Ectodermal cell (in vitro differentiated cells): ENCODE data around the gene SNTB2.

Experiments
- H3K27ac ChIP-seq: 2 replicates; pipeline ENCODE4 v1.7.0; 2013; ENCODE audit warnings: mild to moderate bottlenecking, low read depth, low read length; ENCODE audit not compliant: insufficient read depth, poor library complexity, severe bottlenecking
- H3K27me3 ChIP-seq: 2 replicates; pipeline ENCODE4 v1.7.0; 2013; ENCODE audit warnings: mild to moderate bottlenecking, low read length; ENCODE audit not compliant: insufficient read depth, control insufficient read depth, poor library complexity, severe bottlenecking
- H3K36me3 ChIP-seq: one replicate; pipeline ENCODE4 v1.7.0; 2013; ENCODE audit warnings: low read length; ENCODE audit not compliant: control insufficient read depth, insufficient read depth
- H3K4me1 ChIP-seq: one replicate; pipeline ENCODE4 v1.7.0; 2013; ENCODE audit warnings: low read length; ENCODE audit not compliant: control insufficient read depth, insufficient read depth
- H3K4me3 ChIP-seq: 2 replicates; pipeline ENCODE4 v1.7.0; 2013; ENCODE audit warnings: low read depth, low read length, control low read depth; ENCODE audit not compliant: insufficient read depth
- H3K9me3 ChIP-seq: 2 replicates; pipeline ENCODE4 v1.7.0; 2013; ENCODE audit warnings: mild to moderate bottlenecking, low read length, moderate library complexity; ENCODE audit not compliant: control insufficient read depth
- WGBS, 2 experiments: methylation state at CpG; one replicate each; pipeline ENCODE4 v1.1.7; 2013; ENCODE audit warnings: missing lambda C conversion rate in 2 of 2; 5-methylcytosine and 5-hydroxymethylcytosine counted together

The SNTB2 gene

GRCh38 chr16:69160192-69160591 lies 26.8 kb upstream of the SNTB2 start:
- H3K4me3 ChIP-seq: no peak overlapping the region
- H3K27ac ChIP-seq: no peak overlapping the region
- WGBS, 2 experiments: 93 to 94% methylated on average over 1 of the region's 1 CpG
- peaks cover 40% of the 10 kb centered on the region for H3K36me3 ChIP-seq
- H3K9me3 ChIP-seq: no peaks in the 10 kb centered on the region
- H3K27me3 ChIP-seq: no peaks in the 10 kb centered on the region
- H3K4me1 ChIP-seq: no peaks in the 10 kb centered on the region

GRCh38 chr16:69165584-69165983 lies 21.4 kb upstream of the SNTB2 start:
- Histone ChIP-seq H3K36me3 (peaks cover 53% of the 10 kb centered on the region), H3K4me3 (no peak overlapping the region), H3K27ac (no peak overlapping the region), H3K4me1 (no peaks in the 10 kb centered on the region), H3K27me3 (no peaks in the 10 kb centered on the region), H3K9me3 (no peaks in the 10 kb centered on the region)
- 93 to 97% methylated on average over 6 of the region's 6 CpGs for WGBS, 2 experiments

- Histone ChIP-seq H3K9me3 (no peaks in the 10 kb centered on the region), H3K36me3 (peaks cover 50% of the 10 kb centered on the region), H3K27ac (no peak overlapping the region), H3K4me3 (no peak overlapping the region), H3K4me1 (no peaks in the 10 kb centered on the region), H3K27me3 (no peaks in the 10 kb centered on the region)
- 94% methylated on average over 8 of the region's 8 CpGs for WGBS, 2 experiments
Measured at GRCh38 chr16:69166221-69166833, 20.6 kb upstream of the SNTB2 start.

DNA sequence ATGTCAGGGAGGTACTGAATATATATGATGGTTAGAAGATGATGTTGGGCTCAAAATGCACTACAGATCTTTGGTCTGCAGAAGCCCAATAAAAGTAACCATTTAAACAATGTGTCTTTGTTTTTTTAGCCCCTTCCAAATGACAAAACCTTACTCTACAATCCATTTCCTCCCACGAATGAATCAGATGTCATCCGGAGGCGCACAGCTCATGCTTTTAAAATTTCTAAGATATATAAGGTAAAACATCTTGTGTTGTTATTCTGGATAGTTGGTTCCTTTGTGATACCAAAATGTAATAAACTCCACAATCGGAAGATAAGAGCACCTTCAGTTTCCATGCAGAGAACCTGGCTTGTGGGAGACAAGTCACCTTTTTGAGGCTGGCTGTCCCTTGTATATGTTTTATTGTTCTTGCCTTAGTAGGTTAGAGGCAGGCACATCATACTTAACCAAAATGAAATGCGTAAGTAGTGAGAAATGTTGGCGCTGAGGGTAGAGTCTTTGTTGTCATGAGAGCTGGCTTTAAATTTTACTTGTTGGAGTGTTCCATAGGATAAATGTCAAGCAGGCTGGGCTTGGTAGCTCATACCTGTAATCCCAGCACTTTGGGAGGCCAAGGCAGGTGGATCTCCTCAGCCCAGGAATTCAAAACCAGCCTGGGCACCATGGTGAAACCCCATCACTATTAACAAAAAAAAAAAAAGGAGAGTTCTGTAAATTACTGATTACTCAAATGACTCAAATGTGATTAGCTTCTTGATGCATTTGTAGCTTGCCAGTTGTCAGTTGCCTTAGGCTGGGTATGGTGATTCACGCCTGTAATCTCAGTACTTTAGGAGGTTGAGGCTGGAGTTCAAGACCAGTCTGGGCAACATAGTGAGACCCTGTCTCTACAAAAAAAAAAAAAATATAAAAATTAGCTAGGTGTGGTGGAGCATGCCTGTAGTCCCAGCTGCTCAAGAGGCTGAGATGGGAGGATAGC lies 19.7 kb upstream of the SNTB2 start:
- 96 to 100% methylated on average over 4 to 7 of the region's 7 CpGs for WGBS, 2 experiments
- Histone ChIP-seq H3K36me3 (peaks cover 44% of the 10 kb centered on the region), H3K4me1 (no peaks in the 10 kb centered on the region), H3K27ac (no peak overlapping the region), H3K4me3 (no peak overlapping the region), H3K27me3 (no peaks in the 10 kb centered on the region), H3K9me3 (no peaks in the 10 kb centered on the region)

DNA sequence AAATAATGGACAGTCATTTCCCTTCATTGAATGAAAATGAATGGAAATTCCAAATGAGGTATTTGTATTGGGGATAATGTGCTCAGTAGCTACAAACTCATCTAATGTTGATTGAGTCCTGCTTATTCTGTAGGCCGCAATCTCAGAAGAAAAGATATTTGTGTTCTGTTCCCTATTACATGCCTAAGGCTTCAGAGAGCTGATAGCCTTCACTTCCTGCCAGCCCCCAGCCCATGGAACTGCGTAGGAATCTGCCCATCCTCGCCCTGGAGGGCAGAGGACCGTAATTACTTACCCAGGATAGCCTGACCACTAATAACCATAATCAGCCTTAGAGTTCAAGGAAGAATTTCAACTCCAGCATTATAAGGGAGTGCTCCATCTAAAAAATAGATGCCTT lies 17.9 kb upstream of the SNTB2 start:
- H3K4me3 ChIP-seq: no peak overlapping the region
- H3K9me3 ChIP-seq: no peaks in the 10 kb centered on the region
- H3K36me3 ChIP-seq: peaks cover 36% of the 10 kb centered on the region
- 90 to 99% methylated on average over 4 of the region's 4 CpGs for WGBS, 2 experiments
- no peak overlapping the region for H3K27ac ChIP-seq
- no peaks in the 10 kb centered on the region for H3K27me3 ChIP-seq
- H3K4me1 ChIP-seq: no peaks in the 10 kb centered on the region

GRCh38 chr16:69169607-69170352 lies 17.2 kb upstream of the SNTB2 start:
- no peak overlapping the region for H3K4me3 ChIP-seq
- no peak overlapping the region for H3K27ac ChIP-seq
- H3K9me3 ChIP-seq: no peaks in the 10 kb centered on the region
- 94 to 95% methylated on average over 5 of the region's 6 CpGs for whole genome bisulfite sequencing, 2 experiments
- peaks cover 34% of the 10 kb centered on the region for H3K36me3 ChIP-seq
- H3K4me1 ChIP-seq: no peaks in the 10 kb centered on the region
- H3K27me3 ChIP-seq: no peaks in the 10 kb centered on the region

- Histone ChIP-seq H3K36me3 (peaks cover 21% of the 10 kb centered on the region), H3K27ac (no peak overlapping the region), H3K9me3 (no peaks in the 10 kb centered on the region), H3K27me3 (no peaks in the 10 kb centered on the region), H3K4me1 (no peaks in the 10 kb centered on the region), H3K4me3 (no peak overlapping the region)
- WGBS, 2 experiments: 78 to 82% methylated on average over 6 of the region's 6 CpGs
Measured at GRCh38 chr16:69171325-69172084, 15.5 kb upstream of the SNTB2 start.

- no peak overlapping the region for H3K4me3 ChIP-seq
- H3K4me1 ChIP-seq: no peaks in the 10 kb centered on the region
- no peak overlapping the region for H3K27ac ChIP-seq
- no peaks in the 10 kb centered on the region for H3K9me3 ChIP-seq
- H3K27me3 ChIP-seq: no peaks in the 10 kb centered on the region
- WGBS, 2 experiments: 90 to 91% methylated on average over 4 of the region's 4 CpGs
- H3K36me3 ChIP-seq: no peaks in the 10 kb centered on the region
Measured at GRCh38 chr16:69176033-69176800, 10.7 kb upstream of the SNTB2 start.

DNA sequence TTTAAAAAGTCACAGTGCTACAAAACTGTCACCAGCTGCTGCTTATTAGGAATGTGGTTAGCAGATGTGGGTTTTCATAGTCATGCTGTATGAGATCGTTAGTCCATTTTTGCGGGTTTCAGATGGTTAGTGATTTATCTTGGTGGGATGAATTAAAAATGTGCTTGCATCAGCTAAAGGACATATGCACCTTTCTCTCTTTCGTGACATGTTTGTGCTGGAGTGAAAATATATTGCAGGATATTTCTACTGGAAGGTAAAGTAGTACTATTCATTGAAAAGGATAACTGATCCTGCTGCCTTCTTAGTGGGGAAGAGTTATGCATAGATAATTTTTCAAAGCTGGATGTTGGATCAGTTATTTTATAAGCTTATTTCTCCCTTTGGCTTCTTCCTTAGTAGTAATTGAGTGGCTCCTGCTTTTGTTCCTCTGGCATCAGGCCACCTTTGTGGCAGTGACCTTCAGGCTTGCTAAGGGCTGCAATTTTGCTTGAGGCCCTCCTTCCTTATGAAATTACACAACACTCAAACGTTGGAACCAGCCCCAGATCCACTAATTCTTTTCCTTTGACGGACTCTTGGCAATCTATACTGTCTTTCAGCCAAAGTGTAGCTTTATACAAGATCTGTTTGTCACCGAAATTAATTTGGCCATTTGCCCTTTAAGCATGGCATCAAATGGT lies 7.5 kb upstream of the SNTB2 start:
- H3K36me3 ChIP-seq: no peaks in the 10 kb centered on the region
- H3K4me3 ChIP-seq: no peak overlapping the region
- no peaks in the 10 kb centered on the region for H3K9me3 ChIP-seq
- H3K27ac ChIP-seq: no peak overlapping the region
- 87 to 88% methylated on average over 6 of the region's 6 CpGs for WGBS, 2 experiments
- H3K4me1 ChIP-seq: no peaks in the 10 kb centered on the region
- H3K27me3 ChIP-seq: no peaks in the 10 kb centered on the region
